H1 (cell line): ENCODE results near the gene KRT84. TPM values are rescaled to one million over a fixed set of nuclear protein-coding genes. Genes with fewer than 3 reads are reported as not detected.

Experiments
- CTCF ChIA-PET: fragments of 300-600 bp; sonication (Branson Sonifier 250); formaldehyde crosslinking; loops from one replicate; lab custom pipeline; 2021; ENCODE audit not compliant: partially characterized antibody; lab: Charles Lee
- POLR2A ChIA-PET: fragments of 300-600 bp; sonication (Branson Sonifier 250); formaldehyde crosslinking; loops from one replicate; lab custom pipeline; 2021; ENCODE audit warnings: inconsistent platforms; ENCODE audit not compliant: partially characterized antibody; lab: Charles Lee
- DNase-seq, 2 experiments: peaks; one replicate each; pipeline versions ENCODE4 v3.0.0 to v3.0.0-alpha.2; 2010 to 2022; ENCODE audit warnings: low spot score in 2 of 2, low read depth in 1 of 2, mixed read lengths in 1 of 2
- FAIRE-seq: peaks from 2 replicates; lab custom pipeline; 2011; peaks lifted over from hg19 to GRCh38; lab: Jason Lieb, UNC
- H2AFZ ChIP-seq: 2 replicates; pipeline ENCODE4 v1.8.1; 2012; ENCODE audit warnings: low read length, inconsistent platforms
- H2AK5ac ChIP-seq: 2 replicates; pipeline ENCODE4 v1.6.1; 2013; ENCODE audit warnings: low read depth, low read length
- H2BK120ac ChIP-seq: replicated peaks from 2 replicates; pipeline ENCODE3; 2013; ENCODE audit warnings: low read depth, low read length, inconsistent platforms
- H2BK12ac ChIP-seq: 2 replicates; pipeline ENCODE4 v1.6.1; 2013; ENCODE audit warnings: low read depth, low read length
- H2BK15ac ChIP-seq: 2 replicates; pipeline ENCODE4 v1.6.1; 2013; ENCODE audit warnings: low read length
- H2BK20ac ChIP-seq: 2 replicates; pipeline ENCODE4 v1.6.1; 2013; ENCODE audit warnings: low read length
- H2BK5ac ChIP-seq: 2 replicates; pipeline ENCODE4 v1.6.1; 2013; ENCODE audit warnings: low read depth, low read length
- H3K14ac ChIP-seq: 2 replicates; pipeline ENCODE4 v1.6.1; 2013; ENCODE audit warnings: inconsistent platforms; ENCODE audit not compliant: insufficient read length
- H3K18ac ChIP-seq: 2 replicates; pipeline ENCODE4 v1.6.1; 2013; ENCODE audit warnings: low read length; ENCODE audit errors: extremely low read depth
- H3K23ac ChIP-seq: 2 replicates; pipeline ENCODE4 v1.6.1; 2013; ENCODE audit warnings: inconsistent platforms; ENCODE audit not compliant: insufficient read length
- H3K23me2 ChIP-seq: 2 replicates; pipeline ENCODE4 v1.6.1; 2013; ENCODE audit warnings: low read depth, low read length
- H3K27ac ChIP-seq: 2 replicates; pipeline ENCODE4 v1.6.1; 2011; ENCODE audit warnings: low read depth, low read length, inconsistent platforms
- H3K27me3 ChIP-seq, 4 experiments: replicated peaks in 1 of 4; 1 replicate in 1 of 4; 2 replicates in 3 of 4; pipeline versions ENCODE4 v1.6.1 to v1.8.1; 2011 to 2013; ENCODE audit warnings: low read length in 3 of 4, mild to moderate bottlenecking in 3 of 4, inconsistent platforms in 2 of 4, mixed read lengths in 2 of 4, moderate library complexity in 1 of 4; ENCODE audit not compliant: control insufficient read depth in 3 of 4, insufficient read depth in 3 of 4; ENCODE audit errors: extremely low read depth in 1 of 4
- H3K36me3 ChIP-seq, 4 experiments: 2 replicates each; pipeline versions ENCODE4 v1.6.1 to v1.8.1; 2011 to 2013; ENCODE audit warnings: mild to moderate bottlenecking in 4 of 4, low read length in 3 of 4, moderate library complexity in 2 of 4, control low read depth in 1 of 4, inconsistent platforms in 1 of 4; ENCODE audit not compliant: insufficient read depth in 4 of 4, control insufficient read depth in 2 of 4
- H3K4ac ChIP-seq: replicated peaks from 2 replicates; pipeline ENCODE3; 2013; ENCODE audit warnings: low read length, low read depth, mixed read lengths, inconsistent platforms; ENCODE audit not compliant: insufficient read length
- H3K4me1 ChIP-seq, 4 experiments: replicated peaks in 1 of 4; 1 replicate in 1 of 4; 2 replicates in 3 of 4; pipeline versions ENCODE4 v1.6.1 to v1.8.1; 2011 to 2013; ENCODE audit warnings: low read length in 3 of 4, inconsistent platforms in 2 of 4, mixed read lengths in 1 of 4; ENCODE audit not compliant: insufficient read depth in 4 of 4, control insufficient read depth in 3 of 4
- H3K4me2 ChIP-seq, 2 experiments: 2 replicates each; pipeline versions ENCODE4 v1.6.1 to v1.8.1; 2011 to 2013; ENCODE audit warnings: low read depth in 2 of 2, low read length in 2 of 2, control low read depth in 1 of 2, inconsistent platforms in 1 of 2, mild to moderate bottlenecking in 1 of 2; ENCODE audit not compliant: insufficient read depth in 1 of 2
- H3K4me3 ChIP-seq, 4 experiments: fragments of 200-600, 300-600 bp in 1 of 4; sonication (generic), shearing (Covaris generic), sonication (Bioruptor Twin) in 1 of 4; 2 replicates each; pipeline versions ENCODE4 v1.5.1 to v1.8.1; 2011 to 2016; ENCODE audit warnings: low read length in 4 of 4, low read depth in 3 of 4, control low read depth in 2 of 4, inconsistent platforms in 2 of 4, mild to moderate bottlenecking in 2 of 4, mixed read lengths in 1 of 4, moderate library complexity in 1 of 4; ENCODE audit not compliant: insufficient read depth in 2 of 4; ENCODE audit errors: extremely low read depth in 1 of 4
- H3K56ac ChIP-seq: replicated peaks from 2 replicates; pipeline ENCODE3; 2013; ENCODE audit warnings: low read depth, mild to moderate bottlenecking, mixed read lengths, low read length, inconsistent platforms; ENCODE audit not compliant: insufficient read length
- H3K79me1 ChIP-seq: 2 replicates; pipeline ENCODE4 v1.6.1; 2013; ENCODE audit warnings: low read depth, low read length, control low read depth
- H3K79me2 ChIP-seq, 2 experiments: 2 replicates each; pipeline versions ENCODE4 v1.6.1 to v1.8.1; 2012 to 2013; ENCODE audit warnings: low read length in 2 of 2, mild to moderate bottlenecking in 2 of 2, inconsistent platforms in 1 of 2; ENCODE audit not compliant: insufficient read depth in 2 of 2, control insufficient read depth in 1 of 2
- H3K9ac ChIP-seq, 4 experiments: replicated peaks in 1 of 4; 1 replicate in 1 of 4; 2 replicates in 3 of 4; pipeline versions ENCODE4 v1.6.1 to v1.8.1; 2011 to 2013; ENCODE audit warnings: low read depth in 3 of 4, low read length in 3 of 4, control low read depth in 2 of 4, mild to moderate bottlenecking in 2 of 4, moderate library complexity in 2 of 4, inconsistent platforms in 1 of 4; ENCODE audit errors: extremely low read depth in 1 of 4
- H3K9me3 ChIP-seq, 2 experiments: 2 replicates each; pipeline versions ENCODE4 v1.6.1 to v1.8.1; 2012 to 2013; ENCODE audit warnings: mild to moderate bottlenecking in 2 of 2, moderate library complexity in 2 of 2, control low read depth in 1 of 2, inconsistent platforms in 1 of 2, low read depth in 1 of 2, low read length in 1 of 2, mixed read lengths in 1 of 2; ENCODE audit not compliant: insufficient read depth in 2 of 2
- H4K20me1 ChIP-seq, 2 experiments: replicated peaks in 1 of 2; 2 replicates each; pipeline versions ENCODE3 to v1.8.1; 2011 to 2013; ENCODE audit warnings: inconsistent platforms in 2 of 2, low read length in 2 of 2, mild to moderate bottlenecking in 1 of 2; ENCODE audit not compliant: insufficient read depth in 2 of 2, control insufficient read depth in 1 of 2
- H4K5ac ChIP-seq: 2 replicates; pipeline ENCODE4 v1.6.1; 2013; ENCODE audit warnings: low read length, low read depth, mixed read lengths, inconsistent platforms; ENCODE audit not compliant: insufficient read length
- H4K8ac ChIP-seq: 2 replicates; pipeline ENCODE4 v1.8.0; 2013; ENCODE audit warnings: mild to moderate bottlenecking, moderate library complexity, low read length, inconsistent platforms; ENCODE audit not compliant: insufficient read depth; ENCODE audit errors: extremely low read depth
- H4K91ac ChIP-seq: replicated peaks from 2 replicates; pipeline ENCODE3; 2013; ENCODE audit warnings: low read length, mixed read lengths, inconsistent platforms; ENCODE audit not compliant: insufficient read length
- BACH1 ChIP-seq: IDR thresholded peaks from 2 replicates; pipeline ENCODE4 v1.6.1; 2012; ENCODE audit warnings: low read length, improper control_type of control experiment
- CBX8 ChIP-seq: fragments of 300-800, 300-1000 bp; sonication (generic); IDR thresholded peaks from 2 replicates; pipeline ENCODE4 v1.7.1; 2016; ENCODE audit warnings: low read depth, low read length, borderline replicate concordance
- CEBPB ChIP-seq: IDR thresholded peaks from 2 replicates; pipeline ENCODE4 v1.6.1; 2012; ENCODE audit warnings: low read depth, low read length
- CHD2 ChIP-seq: IDR thresholded peaks from 2 replicates; pipeline ENCODE4 v1.6.1; 2012; ENCODE audit warnings: low read length, improper control_type of control experiment
- CREB1 ChIP-seq: IDR thresholded peaks from 2 replicates; pipeline ENCODE4 v1.6.1; 2012; ENCODE audit warnings: inconsistent platforms
- CTBP2 ChIP-seq: IDR thresholded peaks from 2 replicates; pipeline ENCODE4 v1.7.0; 2011; ENCODE audit warnings: borderline replicate concordance, mild to moderate bottlenecking, moderate library complexity, mixed read lengths, low read length; ENCODE audit not compliant: insufficient read depth, insufficient read length
- EGR1 ChIP-seq: IDR thresholded peaks from 2 replicates; pipeline ENCODE4 v1.6.1; 2011; ENCODE audit warnings: low read depth, low read length, borderline replicate concordance
- EZH2 ChIP-seq: fragments of 200-600 bp; sonication (generic); IDR thresholded peaks from 2 replicates; pipeline ENCODE4 v1.7.1; 2012; ENCODE audit warnings: low read depth, mild to moderate bottlenecking, moderate library complexity, low read length, inconsistent platforms; ENCODE audit not compliant: severe bottlenecking
- JUN ChIP-seq: IDR thresholded peaks from 2 replicates; pipeline ENCODE4 v1.6.1; 2011; ENCODE audit warnings: low read depth, mild to moderate bottlenecking, improper control_type of control experiment, low read length
- SRF ChIP-seq: IDR thresholded peaks from 2 replicates; pipeline ENCODE4 v1.6.1; 2011; ENCODE audit warnings: mild to moderate bottlenecking, low read depth, low read length, moderate library complexity
- YY1 ChIP-seq: IDR thresholded peaks from 2 replicates; pipeline ENCODE4 v1.6.1; 2011; ENCODE audit warnings: low read depth, mild to moderate bottlenecking, low read length
- ZNF274 ChIP-seq: IDR thresholded peaks from 2 replicates; pipeline ENCODE4 v1.7.0; 2012; ENCODE audit warnings: low read length, borderline replicate concordance; ENCODE audit errors: extremely low read depth
- WGBS, 2 experiments: shearing (Covaris generic) in 1 of 2; methylation state at CpG; one replicate each; pipeline versions ENCODE4 v1.1.6 to v1.1.7; 2013 to 2015; ENCODE audit warnings: low lambda C conversion rate in 2 of 2, mixed read lengths in 2 of 2, inconsistent platforms in 1 of 2, low coverage in 1 of 2, missing lambda C conversion rate in 1 of 2; ENCODE audit not compliant: insufficient replicate concordance in 2 of 2, insufficient coverage in 1 of 2, insufficient read length in 1 of 2; ENCODE audit errors: extremely low coverage in 1 of 2, missing lambda C conversion rate in 1 of 2; 5-methylcytosine and 5-hydroxymethylcytosine counted together
- polyA plus RNA-seq, 7 experiments: library from polyadenylated mRNA; depleted of rRNA in 3 of 7; stranded (reverse) in 5 of 7; unstranded in 2 of 7; fragments of >200 nt in 5 of 7; fragments of 200-250 nt in 2 of 7; gene quantifications; 1 replicate in 5 of 7; 2 replicates in 1 of 7; 4 replicates in 1 of 7; pipeline versions ENCODE4 v1.2.1 to v1.2.3, GENCODE V29; 2011 to 2013; ENCODE audit warnings: missing spikeins in 2 of 7, mixed read lengths in 2 of 7
- total RNA-seq: library from RNA; stranded (reverse); fragmentation: NEBNext Ultra II Directional; extraction: Animal tissue kit (Norgen Biotek cat#: 25700); gene quantifications from 2 replicates; pipeline ENCODE4 v1.2.1, GENCODE V29; 2021

The KRT84 gene
- total and polyA plus RNA-seq, 2 of the 8 experiments (the other 6 are each of a cell fraction or from before 2014, with no cell fraction given), result not detected

- no peak overlapping the region for H2BK20ac ChIP-seq
- no peaks in the 10 kb centered on the region for H3K79me1 ChIP-seq
- no peak overlapping the region for H2BK12ac ChIP-seq
- H3K4me2 ChIP-seq, result no peak overlapping the region
- 81% methylated on average over 6 of the region's 6 CpGs; no CpG with 5 or more reads in 1 of the 2 experiments for WGBS, 2 experiments
- no peak overlapping the region for H3K27ac ChIP-seq
- H3K9me3 ChIP-seq, result no peaks in the 10 kb centered on the region
- H4K91ac ChIP-seq, result no peak overlapping the region
- no peak overlapping the region for H3K18ac ChIP-seq
- FAIRE-seq (no peak), DNase-seq (no peak)
- H3K4me1 ChIP-seq, result no peaks in the 10 kb centered on the region; a peak in 2 of 7 replicates
- no peaks in the 10 kb centered on the region for H3K79me2 ChIP-seq
- H4K5ac ChIP-seq, result no peak overlapping the region
- no peaks in the 10 kb centered on the region for H4K20me1 ChIP-seq
- ChIA-PET POLR2A (no interaction called here), CTCF (interaction anchor here (0.6 to 3.7 kb wide), 8 partner anchors 9 to 163 kb away, joined by 3 to 12 read pairs (median 4); partner anchors contain the start of genes KRT75 and KRT82)
- no peak overlapping the region for H4K8ac ChIP-seq
- no peaks in the 10 kb centered on the region for H3K27me3 ChIP-seq
- no peak overlapping the region for H3K14ac ChIP-seq
- H3K56ac ChIP-seq, result no peak overlapping the region
- no peak overlapping the region for H2BK5ac ChIP-seq
- H3K23ac ChIP-seq, result no peak overlapping the region
- H3K36me3 ChIP-seq, result no peaks in the 10 kb centered on the region
- H3K4me3 ChIP-seq, result no peak overlapping the region
- 0 out of 2 replicates have a peak overlapping the region, but pooled peaks have one; percentile 5 for H2AFZ ChIP-seq
- H2AK5ac ChIP-seq, result no peak overlapping the region
- no peak overlapping the region for H3K4ac ChIP-seq
- no peaks in the 10 kb centered on the region; the same call in 1 of the 2 replicates for H3K23me2 ChIP-seq
- no peak overlapping the region for H3K9ac ChIP-seq
- H2BK120ac ChIP-seq, result no peak overlapping the region
- H2BK15ac ChIP-seq, result no peak overlapping the region
- TF ChIP-seq SRF (no peak), EZH2 (no peak), CBX8 (no peak), BACH1 (no peak), CTBP2 (no peak), YY1 (no peak), ZNF274 (no peak), CHD2 (no peak), JUN (no peak), CEBPB (no peak), CREB1 (no peak), EGR1 (no peak)
These were observed 37.6 kb upstream of the KRT84 start for GRCh38 chr12:52423035-52423434.
